ENCODE results near the gene BAHCC1. TPM values are rescaled to one million over a fixed set of nuclear protein-coding genes. Genes with fewer than 3 reads are reported as not detected.
A peak's percentile ranks its signal among the peaks of the same experiment; 100 is the strongest.

BAHCC1 gene
- total and polyA plus RNA-seq, 3 experiments from 2014 or later = not detected

- Mint-ChIP-seq H3K9me3 (no peaks in the 10 kb centered on the region), H3K27me3 (peaks cover 14 to 27% of the 10 kb centered on the region in 2 donors), H3K27ac (no peak overlapping the region), H3K4me3 (no peak overlapping the region), H3K36me3 (no peaks in the 10 kb centered on the region), H3K4me1 (no peaks in the 10 kb centered on the region)
- Histone ChIP-seq H3K27me3 (ENCODE audit: insufficient read depth, low read length, poor library complexity, severe bottlenecking) (peaks cover 12% of the 10 kb centered on the region), H3K4me1 (ENCODE audit: insufficient read depth, low read length) (no peaks in the 10 kb centered on the region), H3K27ac (ENCODE audit: low read depth, low read length) (no peak overlapping the region), H3K4me3 (ENCODE audit: low read length) (no peak overlapping the region), H3K36me3 (ENCODE audit: insufficient read depth, low read length) (no peaks in the 10 kb centered on the region), H3K9me3 (ENCODE audit: low read length) (no peaks in the 10 kb centered on the region)
- DNase-seq = no peak
- ChIA-PET POLR2A (no interaction called here), CTCF (no interaction called here)
Measured at GRCh38 chr17:81380666-81381518, 14.4 kb upstream of the BAHCC1 start.

GRCh38 chr17:81381632-81382577, 13.4 kb upstream of the BAHCC1 start:
- Histone ChIP-seq H3K27me3 (ENCODE audit: insufficient read depth, low read length, poor library complexity, severe bottlenecking) (peaks cover 18% of the 10 kb centered on the region), H3K36me3 (ENCODE audit: insufficient read depth, low read length) (no peaks in the 10 kb centered on the region), H3K4me1 (ENCODE audit: insufficient read depth, low read length) (no peaks in the 10 kb centered on the region), H3K4me3 (ENCODE audit: low read length) (no peak overlapping the region), H3K9me3 (ENCODE audit: low read length) (no peaks in the 10 kb centered on the region), H3K27ac (ENCODE audit: low read depth, low read length) (no peak overlapping the region)
- Mint-ChIP-seq H3K4me1 (no peaks in the 10 kb centered on the region), H3K9me3 (no peaks in the 10 kb centered on the region), H3K36me3 (no peaks in the 10 kb centered on the region), H3K4me3 (no peak overlapping the region), H3K27me3 (peaks cover 15 to 29% of the 10 kb centered on the region in 2 donors), H3K27ac (no peak overlapping the region)
- DNase-seq = no peak
- POLR2A ChIA-PET = no interaction called here
- CTCF ChIA-PET = no interaction called here

GRCh38 chr17:81382851-81383250, 12.4 kb upstream of the BAHCC1 start:
- H3K4me3 ChIP-seq (ENCODE audit: low read length) = no peak overlapping the region
- no peaks in the 10 kb centered on the region for H3K4me1 ChIP-seq (ENCODE audit: insufficient read depth, low read length)
- no peak overlapping the region for H3K27ac Mint-ChIP-seq
- no peaks in the 10 kb centered on the region for H3K9me3 Mint-ChIP-seq
- H3K27me3 ChIP-seq (ENCODE audit: insufficient read depth, low read length, poor library complexity, severe bottlenecking) = peaks cover 25% of the 10 kb centered on the region
- no peak overlapping the region for H3K27ac ChIP-seq (ENCODE audit: low read depth, low read length)
- H3K4me1 Mint-ChIP-seq = no peaks in the 10 kb centered on the region
- peaks cover 17 to 31% of the 10 kb centered on the region in 2 donors for H3K27me3 Mint-ChIP-seq
- ChIA-PET POLR2A (no interaction called here), CTCF (no interaction called here)
- no peaks in the 10 kb centered on the region for H3K36me3 ChIP-seq (ENCODE audit: insufficient read depth, low read length)
- DNase-seq = no peak
- no peak overlapping the region for H3K4me3 Mint-ChIP-seq
- H3K9me3 ChIP-seq (ENCODE audit: low read length) = no peaks in the 10 kb centered on the region
- H3K36me3 Mint-ChIP-seq = no peaks in the 10 kb centered on the region

- Histone ChIP-seq H3K4me1 (ENCODE audit: insufficient read depth, low read length) (no peaks in the 10 kb centered on the region), H3K4me3 (ENCODE audit: low read length) (no peak overlapping the region), H3K27me3 (ENCODE audit: insufficient read depth, low read length, poor library complexity, severe bottlenecking) (peaks cover 34% of the 10 kb centered on the region), H3K36me3 (ENCODE audit: insufficient read depth, low read length) (no peaks in the 10 kb centered on the region), H3K9me3 (ENCODE audit: low read length) (no peaks in the 10 kb centered on the region), H3K27ac (ENCODE audit: low read depth, low read length) (no peak overlapping the region)
- Mint-ChIP-seq H3K9me3 (no peaks in the 10 kb centered on the region), H3K27me3 (peaks cover 22 to 40% of the 10 kb centered on the region in 2 donors), H3K4me1 (no peaks in the 10 kb centered on the region), H3K27ac (no peak overlapping the region), H3K4me3 (no peak overlapping the region), H3K36me3 (no peaks in the 10 kb centered on the region)
- ChIA-PET POLR2A (no interaction called here), CTCF (no interaction called here)
- no peak for DNase-seq
Measured at GRCh38 chr17:81383504-81384421, 11.5 kb upstream of the BAHCC1 start.

- Mint-ChIP-seq H3K4me1 (no peaks in the 10 kb centered on the region), H3K9me3 (no peaks in the 10 kb centered on the region), H3K27ac (no peak overlapping the region), H3K36me3 (no peaks in the 10 kb centered on the region), H3K4me3 (no peak overlapping the region), H3K27me3 (peaks cover 24 to 50% of the 10 kb centered on the region in 2 donors)
- Histone ChIP-seq H3K27ac (ENCODE audit: low read depth, low read length) (no peak overlapping the region), H3K36me3 (ENCODE audit: insufficient read depth, low read length) (no peaks in the 10 kb centered on the region), H3K9me3 (ENCODE audit: low read length) (no peaks in the 10 kb centered on the region), H3K4me3 (ENCODE audit: low read length) (no peak overlapping the region), H3K4me1 (ENCODE audit: insufficient read depth, low read length) (no peaks in the 10 kb centered on the region), H3K27me3 (ENCODE audit: insufficient read depth, low read length, poor library complexity, severe bottlenecking) (peaks cover 36% of the 10 kb centered on the region)
- no peak for DNase-seq
- ChIA-PET CTCF (no interaction called here), POLR2A (no interaction called here)
Measured at GRCh38 chr17:81384929-81385319, 10.3 kb upstream of the BAHCC1 start.

- Mint-ChIP-seq H3K9me3 (no peaks in the 10 kb centered on the region), H3K4me3 (peak overlapping the region in 6 of 7 donors; percentile 11 to 50 (median 26)), H3K27me3 (peaks cover 24 to 52% of the 10 kb centered on the region in 2 donors), H3K36me3 (no peaks in the 10 kb centered on the region), H3K27ac (no peak overlapping the region), H3K4me1 (no peaks in the 10 kb centered on the region)
- H3K9me3 ChIP-seq (ENCODE audit: low read length) = no peaks in the 10 kb centered on the region
- POLR2A ChIA-PET = no interaction called here
- no peak overlapping the region for H3K4me3 ChIP-seq (ENCODE audit: low read length)
- DNase-seq = no peak
- CTCF ChIA-PET = no interaction called here
- no peaks in the 10 kb centered on the region for H3K4me1 ChIP-seq (ENCODE audit: insufficient read depth, low read length)
- H3K27ac ChIP-seq (ENCODE audit: low read depth, low read length) = no peak overlapping the region
- H3K27me3 ChIP-seq (ENCODE audit: insufficient read depth, low read length, poor library complexity, severe bottlenecking) = peaks cover 40% of the 10 kb centered on the region
- H3K36me3 ChIP-seq (ENCODE audit: insufficient read depth, low read length) = no peaks in the 10 kb centered on the region
Measured at GRCh38 chr17:81385320-81386111, 9.7 kb upstream of the BAHCC1 start.

- H3K9me3 Mint-ChIP-seq = no peaks in the 10 kb centered on the region
- H3K36me3 Mint-ChIP-seq = no peaks in the 10 kb centered on the region
- H3K4me1 Mint-ChIP-seq = no peaks in the 10 kb centered on the region
- Histone ChIP-seq H3K4me3 (ENCODE audit: low read length) (no peak overlapping the region), H3K27me3 (ENCODE audit: insufficient read depth, low read length, poor library complexity, severe bottlenecking) (peaks cover 44% of the 10 kb centered on the region), H3K36me3 (ENCODE audit: insufficient read depth, low read length) (no peaks in the 10 kb centered on the region), H3K27ac (ENCODE audit: low read depth, low read length) (no peak overlapping the region), H3K9me3 (ENCODE audit: low read length) (no peaks in the 10 kb centered on the region), H3K4me1 (ENCODE audit: insufficient read depth, low read length) (no peaks in the 10 kb centered on the region)
- H3K27me3 Mint-ChIP-seq = peaks cover 30 to 59% of the 10 kb centered on the region in 2 donors
- no peak overlapping the region for H3K27ac Mint-ChIP-seq
- CTCF ChIA-PET = no interaction called here
- no peak for DNase-seq
- POLR2A ChIA-PET = no interaction called here
- peak overlapping the region; percentile 11 to 74 (median 33) for H3K4me3 Mint-ChIP-seq
Measured at GRCh38 chr17:81386141-81386645, 9.1 kb upstream of the BAHCC1 start.
